Liver (tissue), 9 donors: ENCODE results near the gene TTC39C. TPM values are rescaled to one million over a fixed set of nuclear protein-coding genes. Genes with fewer than 3 reads are reported as not detected.

Source experiments
- DNase-seq: peaks from one replicate; pipeline ENCODE4 v3.0.0-alpha.2; 2017; ENCODE audit warnings: low spot score
- H3K27ac ChIP-seq, 2 donors: one replicate each; pipeline ENCODE4 v1.7.0; 2013; ENCODE audit warnings: inconsistent platforms in 2 of 2, low read length in 2 of 2, control low read depth in 1 of 2, low read depth in 1 of 2, mild to moderate bottlenecking in 1 of 2
- H3K27me3 ChIP-seq, 4 donors: one replicate each; pipeline versions ENCODE4 v1.6.1 to v1.7.0; 2013; ENCODE audit warnings: low read length in 3 of 4, inconsistent platforms in 1 of 4, mild to moderate bottlenecking in 1 of 4, moderate library complexity in 1 of 4; ENCODE audit not compliant: control insufficient read depth in 4 of 4, insufficient read depth in 4 of 4
- H3K36me3 ChIP-seq, 4 donors: one replicate each; pipeline versions ENCODE4 v1.6.1 to v1.7.0; 2013; ENCODE audit warnings: low read length in 3 of 4, mild to moderate bottlenecking in 3 of 4, low read depth in 1 of 4, moderate library complexity in 1 of 4; ENCODE audit not compliant: control insufficient read depth in 4 of 4, insufficient read depth in 3 of 4
- H3K4me1 ChIP-seq, 4 donors: one replicate each; pipeline versions ENCODE4 v1.6.1 to v1.7.0; 2013; ENCODE audit warnings: low read length in 3 of 4, mild to moderate bottlenecking in 3 of 4, moderate library complexity in 1 of 4; ENCODE audit not compliant: control insufficient read depth in 4 of 4, insufficient read depth in 4 of 4
- H3K4me3 ChIP-seq, 3 donors: one replicate each; pipeline versions ENCODE4 v1.6.1 to v1.7.0; 2013; ENCODE audit warnings: low read length in 3 of 3, control low read depth in 1 of 3, low read depth in 1 of 3, mild to moderate bottlenecking in 1 of 3
- H3K9ac ChIP-seq, 2 donors: one replicate each; pipeline ENCODE4 v1.7.0; 2013; ENCODE audit warnings: low read length in 2 of 2, mild to moderate bottlenecking in 2 of 2, moderate library complexity in 2 of 2, control low read depth in 1 of 2, low read depth in 1 of 2
- H3K9me3 ChIP-seq, 4 donors: one replicate each; pipeline versions ENCODE4 v1.6.1 to v1.7.0; 2013; ENCODE audit warnings: low read length in 3 of 4; ENCODE audit not compliant: control insufficient read depth in 4 of 4
- ATF3 ChIP-seq: IDR thresholded peaks from 2 replicates; pipeline ENCODE4 v1.6.1; 2016; ENCODE audit warnings: antibody characterized with exemption
- EGR1 ChIP-seq, 2 donors: IDR thresholded peaks; 2 replicates each; pipeline ENCODE4 v1.6.1; 2016 to 2018; ENCODE audit warnings: antibody characterized with exemption in 2 of 2, low read depth in 2 of 2
- FOXA1 ChIP-seq: IDR thresholded peaks from 2 replicates; pipeline ENCODE4 v1.6.1; 2016; ENCODE audit warnings: antibody characterized with exemption
- FOXA2 ChIP-seq: IDR thresholded peaks from 2 replicates; pipeline ENCODE4 v1.6.1; 2016; ENCODE audit warnings: antibody characterized with exemption
- GABPA ChIP-seq, 2 donors: IDR thresholded peaks in 1 of 2; conservative IDR thresholded peaks in 1 of 2; 2 replicates each; pipeline ENCODE4 v1.6.1; 2016; ENCODE audit warnings: antibody characterized with exemption in 2 of 2, mild to moderate bottlenecking in 1 of 2, moderate library complexity in 1 of 2
- HNF4A ChIP-seq, 2 donors: conservative IDR thresholded peaks; 2 replicates each; pipeline ENCODE4 v1.6.1; 2016; ENCODE audit warnings: antibody characterized with exemption in 2 of 2, mild to moderate bottlenecking in 2 of 2
- HNF4G ChIP-seq: IDR thresholded peaks from 2 replicates; pipeline ENCODE4 v1.6.1; 2016; ENCODE audit warnings: antibody characterized with exemption
- JUND ChIP-seq, 2 donors: IDR thresholded peaks; 2 replicates each; pipeline ENCODE4 v1.6.1; 2016; ENCODE audit warnings: antibody characterized with exemption in 2 of 2
- MAX ChIP-seq: IDR thresholded peaks from 2 replicates; pipeline ENCODE4 v1.6.1; 2016; ENCODE audit warnings: antibody characterized with exemption
- RAD21 ChIP-seq, 2 donors: IDR thresholded peaks; 2 replicates each; pipeline ENCODE4 v1.6.1; 2016; ENCODE audit warnings: antibody characterized with exemption in 2 of 2, mild to moderate bottlenecking in 2 of 2
- REST ChIP-seq: IDR thresholded peaks from 2 replicates; pipeline ENCODE4 v1.6.1; 2016; ENCODE audit warnings: antibody characterized with exemption, mild to moderate bottlenecking
- RXRA ChIP-seq, 2 donors: IDR thresholded peaks; 2 replicates each; pipeline ENCODE4 v1.6.1; 2017 to 2018; ENCODE audit warnings: antibody characterized with exemption in 2 of 2, mild to moderate bottlenecking in 1 of 2
- SP1 ChIP-seq: IDR thresholded peaks from 2 replicates; pipeline ENCODE4 v1.6.1; 2018; ENCODE audit warnings: antibody characterized with exemption, mild to moderate bottlenecking
- TAF1 ChIP-seq: conservative IDR thresholded peaks from 2 replicates; pipeline ENCODE4 v1.6.1; 2016; ENCODE audit warnings: antibody characterized with exemption, mild to moderate bottlenecking
- WGBS: extraction: QIAGEN DNeasy Blood & Tissue Kit; methylation state at CpG from one replicate; pipeline ENCODE4 v1.1.7; 2013; 5-methylcytosine and 5-hydroxymethylcytosine counted together
- polyA plus RNA-seq, 2 donors: library from polyadenylated mRNA; stranded (reverse) in 1 of 2; unstranded in 1 of 2; fragments of 200-250 nt in 1 of 2; fragments of >200 nt in 1 of 2; fragmentation: Nextera tagmentation in 1 of 2; extraction: Ambion mirVana in 1 of 2; gene quantifications; one replicate each; pipeline versions ENCODE4 v1.2.1 to v1.2.3, GENCODE V29; 2013 to 2015
- total RNA-seq, 2 donors: library from RNA; depleted of rRNA; stranded (reverse); fragments of >200 nt; gene quantifications; one replicate each; pipeline ENCODE4 v1.2.3, GENCODE V29; 2014
- TF ChIP-seq, protein P1 (sequence below): IDR thresholded peaks from 2 replicates; pipeline ENCODE4 v1.6.1; 2016; ENCODE audit warnings: antibody characterized with exemption
- donor health status: healthy.
- donor health status: healthy.
- donor health status: healthy.
- donor health status: healthy.
- donor health status: healthy.

TTC39C gene
- total and polyA plus RNA-seq, 4 donors: 22.8 to 55.1 (median 38.6) TPM

DNA sequence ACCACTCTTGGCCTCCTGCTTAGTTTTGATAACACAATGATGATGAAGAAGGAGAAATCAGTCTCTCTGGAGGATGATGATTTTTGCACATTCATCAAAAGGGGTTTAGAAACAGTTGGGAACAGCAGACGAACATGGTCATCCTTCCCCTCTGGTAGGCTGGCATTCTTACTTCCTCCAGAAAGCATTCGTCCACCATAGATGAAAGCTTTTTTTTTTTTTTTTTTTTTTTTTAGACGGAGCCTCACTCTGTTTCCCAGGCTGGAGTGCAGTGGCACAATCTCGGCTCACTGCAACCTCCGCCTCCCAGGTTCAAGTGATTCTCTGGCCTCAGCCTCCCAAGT lies 43.5 kb upstream of the TTC39C start:
- whole genome bisulfite sequencing: 94% methylated on average over 5 of the region's 5 CpGs
- H3K27me3 ChIP-seq: no peaks in the 10 kb centered on the region
- H3K9ac ChIP-seq: no peak overlapping the region
- no peak for DNase-seq
- no peaks in the 10 kb centered on the region for H3K36me3 ChIP-seq
- H3K27ac ChIP-seq: no peak overlapping the region
- H3K4me1 ChIP-seq: no peaks in the 10 kb centered on the region
- H3K9me3 ChIP-seq: no peaks in the 10 kb centered on the region
- no peak overlapping the region for H3K4me3 ChIP-seq
- TF ChIP-seq FOXA1 (no peak), FOXA2 (no peak), ATF3 (no peak), MAX (no peak), JUND (IDR thresholded peaks at IDR 0.05) (no peak), HNF4A (conservative IDR thresholded peaks at IDR 0.05) (no peak), GABPA (IDR thresholded peaks at IDR 0.05 in 1 of 2, conservative IDR thresholded peaks at IDR 0.05 in 1 of 2) (no peak), HNF4G (no peak), TAF1 (no peak)

- Histone ChIP-seq H3K27ac (no peak overlapping the region), H3K4me3 (no peak overlapping the region), H3K9me3 (no peaks in the 10 kb centered on the region), H3K36me3 (no peaks in the 10 kb centered on the region), H3K9ac (no peak overlapping the region), H3K4me1 (no peaks in the 10 kb centered on the region), H3K27me3 (no peaks in the 10 kb centered on the region)
- TF ChIP-seq ATF3 (no peak), RAD21 (IDR thresholded peaks at IDR 0.05) (no peak), RXRA (IDR thresholded peaks at IDR 0.05) (no peak), EGR1 (IDR thresholded peaks at IDR 0.05; ENCODE audit: low read depth in 2 of 2) (no peak), HNF4G (no peak), GABPA (IDR thresholded peaks at IDR 0.05 in 1 of 2, conservative IDR thresholded peaks at IDR 0.05 in 1 of 2) (no peak), TAF1 (no peak), SP1 (no peak)
- 94% methylated on average over 5 of the region's 5 CpGs for WGBS
- DNase-seq: no peak
These were observed 42.8 kb upstream of the TTC39C start for GRCh38 chr18:23971666-23972230.

DNA sequence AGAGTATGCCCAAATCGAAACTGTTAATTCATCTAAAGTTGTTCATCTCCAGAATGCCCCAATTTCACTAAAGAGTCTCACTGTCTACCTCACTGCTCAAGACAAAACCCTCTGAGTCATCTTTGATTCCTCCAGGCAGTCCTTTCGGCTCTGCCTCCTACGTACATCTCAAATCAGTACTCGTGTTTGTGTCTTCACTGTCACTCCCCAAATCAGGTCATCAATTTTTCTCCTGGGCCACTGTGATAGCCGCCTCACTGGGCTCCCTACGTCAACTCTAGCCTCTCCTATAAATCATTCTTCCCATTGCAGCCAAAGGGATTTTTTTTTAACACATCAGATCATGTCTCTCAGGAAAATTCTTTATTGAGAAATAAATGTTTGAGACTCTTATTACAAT lies 42.1 kb upstream of the TTC39C start:
- no peak for DNase-seq
- Histone ChIP-seq H3K36me3 (no peaks in the 10 kb centered on the region), H3K4me3 (no peak overlapping the region), H3K9me3 (no peaks in the 10 kb centered on the region), H3K4me1 (no peaks in the 10 kb centered on the region), H3K27me3 (no peaks in the 10 kb centered on the region), H3K9ac (no peak overlapping the region), H3K27ac (no peak overlapping the region)
- 90% methylated on average over 6 of the region's 6 CpGs for WGBS
- TF ChIP-seq SP1 (no peak), REST (no peak)
- TF ChIP-seq, protein P1, sequence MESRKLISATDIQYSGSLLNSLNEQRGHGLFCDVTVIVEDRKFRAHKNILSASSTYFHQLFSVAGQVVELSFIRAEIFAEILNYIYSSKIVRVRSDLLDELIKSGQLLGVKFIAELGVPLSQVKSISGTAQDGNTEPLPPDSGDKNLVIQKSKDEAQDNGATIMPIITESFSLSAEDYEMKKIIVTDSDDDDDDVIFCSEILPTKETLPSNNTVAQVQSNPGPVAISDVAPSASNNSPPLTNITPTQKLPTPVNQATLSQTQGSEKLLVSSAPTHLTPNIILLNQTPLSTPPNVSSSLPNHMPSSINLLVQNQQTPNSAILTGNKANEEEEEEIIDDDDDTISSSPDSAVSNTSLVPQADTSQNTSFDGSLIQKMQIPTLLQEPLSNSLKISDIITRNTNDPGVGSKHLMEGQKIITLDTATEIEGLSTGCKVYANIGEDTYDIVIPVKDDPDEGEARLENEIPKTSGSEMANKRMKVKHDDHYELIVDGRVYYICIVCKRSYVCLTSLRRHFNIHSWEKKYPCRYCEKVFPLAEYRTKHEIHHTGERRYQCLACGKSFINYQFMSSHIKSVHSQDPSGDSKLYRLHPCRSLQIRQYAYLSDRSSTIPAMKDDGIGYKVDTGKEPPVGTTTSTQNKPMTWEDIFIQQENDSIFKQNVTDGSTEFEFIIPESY: no peak
